Activated T-cell treated with anti-CD3 and anti-CD28 coated beads, Interleukin-2, amount 50 U/mL, for 4 hours (primary cell): Measurements from ENCODE around the gene DNM3. TPM values are rescaled to one million over a fixed set of nuclear protein-coding genes. Genes with fewer than 3 reads are reported as not detected.

Source experiments
- ATAC-seq, 2 donors: fragments of 200-7000 bp; cut with Tn5 transposase; one replicate each; pipeline ENCODE4 v1.10.0; 2021
- DNase-seq: peaks from one replicate; pipeline ENCODE4 v3.0.0-alpha.2; 2020
- H3K27me3 Mint-ChIP-seq: one replicate; pipeline ENCODE4 v1.8.0; 2021; ENCODE audit warnings: low read depth, mixed read lengths
- H3K36me3 Mint-ChIP-seq: one replicate; pipeline ENCODE4 v1.8.0; 2022; ENCODE audit warnings: mixed read lengths; ENCODE audit not compliant: insufficient read depth
- H3K4me1 Mint-ChIP-seq: one replicate; pipeline ENCODE4 v1.8.0; 2021; ENCODE audit warnings: low read depth, mixed read lengths
- H3K4me3 Mint-ChIP-seq: one replicate; pipeline ENCODE4 v1.8.0; 2021; ENCODE audit warnings: mild to moderate bottlenecking, moderate library complexity, mixed read lengths
- H3K9me3 Mint-ChIP-seq: one replicate; pipeline ENCODE4 v1.8.0; 2021; ENCODE audit warnings: mixed read lengths
- total RNA-seq, 3 donors: library from RNA; stranded (reverse); gene quantifications; one replicate each; pipeline ENCODE4 v1.2.1, GENCODE V29; 2021

The DNM3 gene
- total RNA-seq, 3 donors from 2014 or later = 0.35 to 0.58 (median 0.38) TPM

DNA sequence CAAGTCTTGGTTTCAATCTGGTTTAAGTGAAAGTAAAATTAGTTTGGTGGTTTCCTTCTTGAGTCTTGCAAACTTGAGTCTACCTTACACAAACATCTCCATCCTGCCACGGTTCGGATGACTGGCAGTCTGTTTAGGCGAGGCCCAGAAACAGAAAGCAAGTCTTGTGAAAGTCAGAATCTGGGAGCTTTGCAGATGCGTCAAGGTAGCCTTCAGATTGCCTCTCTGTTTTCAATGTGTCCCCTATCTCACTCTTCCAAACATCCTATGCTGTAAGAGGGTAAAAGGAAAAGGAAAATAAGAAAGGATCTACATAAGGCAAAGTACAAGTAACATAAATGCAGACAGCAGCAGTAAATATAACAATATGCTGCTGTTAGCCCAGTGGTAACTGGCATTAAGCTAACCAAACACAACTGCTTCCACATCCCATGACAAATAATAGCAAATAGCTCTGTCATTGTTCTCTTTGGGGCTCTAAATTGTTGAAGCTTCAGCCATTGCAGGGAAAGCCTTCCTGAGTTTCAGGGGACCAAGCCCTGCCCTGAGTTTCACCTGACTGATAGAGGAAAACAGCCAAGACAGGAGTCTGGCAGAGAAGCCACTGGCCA, 552.9 kb downstream of the DNM3 start:
- no peaks in the 10 kb centered on the region for H3K36me3 Mint-ChIP-seq
- DNase-seq = peak; percentile 56
- peak; percentile 96 for ATAC-seq
- H3K9me3 Mint-ChIP-seq = no peaks in the 10 kb centered on the region
- H3K27me3 Mint-ChIP-seq = no peaks in the 10 kb centered on the region
- peaks cover 74% of the 10 kb centered on the region for H3K4me1 Mint-ChIP-seq
- H3K4me3 Mint-ChIP-seq = peak overlapping the region; percentile 37

DNA sequence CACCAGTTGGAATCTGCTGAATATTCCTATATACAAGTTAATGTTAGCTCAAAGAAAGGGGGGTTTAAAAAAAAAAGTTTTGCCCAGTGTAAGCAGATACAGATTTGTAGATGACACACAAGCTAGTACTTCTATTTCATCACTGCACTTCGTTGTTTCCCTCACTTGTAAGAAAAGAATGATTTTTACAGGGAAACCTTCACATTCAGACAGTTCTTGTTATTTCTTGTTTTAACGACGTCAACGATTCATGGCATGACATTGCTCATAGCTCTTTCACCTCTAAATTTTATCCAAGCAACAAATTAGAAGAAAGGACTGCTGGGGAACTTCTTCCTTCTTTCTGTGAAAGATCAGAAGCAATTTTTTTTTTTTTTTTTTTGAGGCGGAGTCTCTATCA, 553.5 kb downstream of the DNM3 start:
- Mint-ChIP-seq H3K4me1 (peaks cover 80% of the 10 kb centered on the region), H3K27me3 (no peaks in the 10 kb centered on the region), H3K9me3 (no peaks in the 10 kb centered on the region), H3K4me3 (peak overlapping the region; percentile 37), H3K36me3 (no peaks in the 10 kb centered on the region)
- ATAC-seq (no peak), DNase-seq (no peak)

DNA sequence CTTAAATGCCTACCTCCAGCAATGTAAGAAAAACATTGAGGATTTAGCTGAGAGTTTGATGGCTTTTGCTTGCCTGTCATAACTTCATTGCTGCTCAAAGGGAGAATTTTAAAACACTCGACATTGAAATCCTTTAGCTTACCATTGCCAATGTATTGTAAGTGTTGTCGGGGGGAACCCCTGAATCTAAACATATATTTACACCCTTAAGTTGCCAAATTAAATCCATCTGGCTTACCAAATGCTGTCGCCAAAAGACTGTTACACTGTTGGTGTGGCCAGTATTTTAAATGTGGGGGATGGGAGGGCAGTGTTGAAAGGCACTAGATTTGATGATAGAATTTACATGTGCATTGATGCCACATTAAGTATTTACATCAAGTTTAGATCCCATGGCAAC, 554.3 kb downstream of the DNM3 start:
- DNase-seq (no peak), ATAC-seq (no peak)
- H3K27me3 Mint-ChIP-seq = no peaks in the 10 kb centered on the region
- peaks cover 83% of the 10 kb centered on the region for H3K4me1 Mint-ChIP-seq
- no peaks in the 10 kb centered on the region for H3K36me3 Mint-ChIP-seq
- no peaks in the 10 kb centered on the region for H3K9me3 Mint-ChIP-seq
- no peak overlapping the region for H3K4me3 Mint-ChIP-seq

GRCh38 chr1:172397221-172397620, 555.9 kb downstream of the DNM3 start:
- Mint-ChIP-seq H3K4me3 (no peak overlapping the region), H3K27me3 (no peaks in the 10 kb centered on the region), H3K9me3 (no peaks in the 10 kb centered on the region), H3K36me3 (no peaks in the 10 kb centered on the region), H3K4me1 (peaks cover 85% of the 10 kb centered on the region)
- DNase-seq (no peak), ATAC-seq (peak; percentile 47 to 51)

- DNase-seq = no peak
- H3K4me1 Mint-ChIP-seq = peaks cover 81% of the 10 kb centered on the region
- no peak overlapping the region for H3K4me3 Mint-ChIP-seq
- ATAC-seq = no peak
- H3K9me3 Mint-ChIP-seq = no peaks in the 10 kb centered on the region
- no peaks in the 10 kb centered on the region for H3K27me3 Mint-ChIP-seq
- H3K36me3 Mint-ChIP-seq = no peaks in the 10 kb centered on the region
These were observed 556.3 kb downstream of the DNM3 start for GRCh38 chr1:172397633-172398032.

DNA sequence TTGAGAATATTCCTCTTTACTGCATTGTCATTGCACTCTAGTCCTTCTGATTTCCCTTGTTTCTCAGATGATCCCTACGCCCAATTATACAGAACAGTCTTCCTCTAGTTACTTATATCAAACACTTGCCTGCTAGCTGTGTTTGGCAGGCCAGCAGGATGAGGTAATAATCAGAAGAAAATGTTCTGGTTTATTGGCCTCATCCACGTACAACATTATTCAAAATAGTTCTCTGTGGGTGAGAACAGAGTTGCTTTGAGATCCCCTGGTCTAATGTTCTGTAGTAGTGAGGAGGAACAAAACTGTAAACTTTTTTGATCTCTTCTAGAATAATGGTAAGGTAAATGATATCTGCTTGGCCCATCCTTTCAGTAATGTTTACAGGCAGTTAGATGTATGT, 556.9 kb downstream of the DNM3 start:
- Mint-ChIP-seq H3K4me3 (no peak overlapping the region), H3K27me3 (no peaks in the 10 kb centered on the region)

GRCh38 chr1:172398970-172399755, 557.9 kb downstream of the DNM3 start:
- Mint-ChIP-seq H3K4me1 (peaks cover 73% of the 10 kb centered on the region), H3K9me3 (no peaks in the 10 kb centered on the region), H3K36me3 (no peaks in the 10 kb centered on the region), H3K27me3 (no peaks in the 10 kb centered on the region), H3K4me3 (peak overlapping the region; percentile 2)
- peak; percentile 33 to 46 for ATAC-seq
- DNase-seq = peak; percentile 24

More for the DNA sequence above, 556.9 kb downstream of the DNM3 start:
- Mint-ChIP-seq H3K4me1 (peaks cover 78% of the 10 kb centered on the region), H3K36me3 (no peaks in the 10 kb centered on the region), H3K9me3 (no peaks in the 10 kb centered on the region)
- ATAC-seq (no peak), DNase-seq (no peak)

DNA sequence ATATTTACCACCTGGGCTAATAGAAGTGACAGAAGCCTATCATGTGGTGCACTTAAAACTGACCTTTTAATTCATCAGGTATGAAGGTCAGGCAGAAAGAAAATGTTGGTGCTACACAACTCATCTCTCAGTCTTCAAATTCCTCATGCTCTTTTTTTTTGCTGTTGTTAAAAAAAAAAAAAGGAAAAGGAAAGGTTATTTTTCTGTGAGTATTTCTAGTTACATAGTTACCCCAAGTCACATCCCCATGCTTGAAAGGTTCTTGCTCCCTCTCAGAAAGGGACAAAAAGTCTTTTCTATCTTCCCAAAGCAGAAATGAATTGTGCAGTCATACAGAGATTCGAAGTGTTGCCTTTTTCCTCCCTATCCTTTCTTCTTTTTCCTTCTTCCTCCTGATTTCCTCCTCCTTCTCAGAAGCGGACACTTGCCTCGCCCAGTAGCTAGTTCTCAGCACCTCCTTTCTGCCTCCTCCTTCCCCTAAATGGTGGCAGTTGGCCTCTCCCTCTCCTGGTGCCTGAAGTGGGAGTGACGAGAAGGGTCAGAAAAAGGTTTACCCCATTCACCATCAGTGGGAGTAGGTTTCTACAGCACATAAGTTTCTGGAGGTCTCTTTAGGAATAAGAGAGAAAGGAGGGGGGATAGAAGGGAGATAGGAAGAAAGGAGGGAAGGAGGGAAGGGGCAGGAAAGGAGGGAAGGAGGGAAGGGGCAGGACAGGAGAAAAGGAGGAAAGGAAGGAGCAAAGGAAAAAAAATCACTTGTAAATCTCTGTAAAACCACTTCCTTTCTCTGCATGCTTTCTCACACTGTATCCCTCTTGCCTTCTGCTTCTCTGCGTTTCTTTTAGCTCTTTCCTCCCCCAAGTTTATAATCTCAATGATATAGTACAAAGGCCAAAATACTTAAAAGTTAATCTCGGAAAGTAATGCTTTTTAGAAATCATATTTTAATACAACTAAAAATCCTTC, 558.7 kb downstream of the DNM3 start:
- DNase-seq (no peak), ATAC-seq (no peak)
- no peaks in the 10 kb centered on the region for H3K27me3 Mint-ChIP-seq
- peak overlapping the region; percentile 2 for H3K4me3 Mint-ChIP-seq
- no peaks in the 10 kb centered on the region for H3K9me3 Mint-ChIP-seq
- H3K36me3 Mint-ChIP-seq = no peaks in the 10 kb centered on the region
- peaks cover 64% of the 10 kb centered on the region for H3K4me1 Mint-ChIP-seq

- Mint-ChIP-seq H3K36me3 (no peaks in the 10 kb centered on the region), H3K9me3 (no peaks in the 10 kb centered on the region), H3K27me3 (no peaks in the 10 kb centered on the region), H3K4me1 (peaks cover 58% of the 10 kb centered on the region), H3K4me3 (no peak overlapping the region)
- ATAC-seq (no peak), DNase-seq (no peak)
These were observed 559.4 kb downstream of the DNM3 start for GRCh38 chr1:172400722-172401105.

- Mint-ChIP-seq H3K36me3 (no peaks in the 10 kb centered on the region), H3K9me3 (no peaks in the 10 kb centered on the region), H3K27me3 (no peaks in the 10 kb centered on the region), H3K4me1 (peaks cover 55% of the 10 kb centered on the region), H3K4me3 (no peak overlapping the region)
- no peak for ATAC-seq
- DNase-seq = no peak
These were observed 560.2 kb downstream of the DNM3 start for GRCh38 chr1:172401477-172401876.

GRCh38 chr1:172401892-172402291, 560.6 kb downstream of the DNM3 start:
- H3K4me3 Mint-ChIP-seq = no peak overlapping the region
- H3K27me3 Mint-ChIP-seq = no peaks in the 10 kb centered on the region
- peaks cover 55% of the 10 kb centered on the region for H3K4me1 Mint-ChIP-seq
- DNase-seq (no peak), ATAC-seq (no peak)
- H3K36me3 Mint-ChIP-seq = no peaks in the 10 kb centered on the region
- H3K9me3 Mint-ChIP-seq = no peaks in the 10 kb centered on the region

GRCh38 chr1:172402878-172403569, 561.7 kb downstream of the DNM3 start:
- Mint-ChIP-seq H3K4me3 (no peak overlapping the region), H3K4me1 (peaks cover 44% of the 10 kb centered on the region), H3K36me3 (no peaks in the 10 kb centered on the region), H3K27me3 (no peaks in the 10 kb centered on the region), H3K9me3 (no peaks in the 10 kb centered on the region)
- ATAC-seq (no peak), DNase-seq (no peak)

GRCh38 chr1:172404121-172404520, 562.8 kb downstream of the DNM3 start:
- Mint-ChIP-seq H3K4me1 (peaks cover 33% of the 10 kb centered on the region), H3K9me3 (no peaks in the 10 kb centered on the region), H3K4me3 (no peak overlapping the region), H3K36me3 (no peaks in the 10 kb centered on the region), H3K27me3 (no peaks in the 10 kb centered on the region)
- ATAC-seq = no peak
- DNase-seq = no peak

- H3K4me1 Mint-ChIP-seq = peaks cover 15% of the 10 kb centered on the region
- no peak overlapping the region for H3K4me3 Mint-ChIP-seq
- H3K27me3 Mint-ChIP-seq = no peaks in the 10 kb centered on the region
- DNase-seq = no peak
- H3K36me3 Mint-ChIP-seq = no peaks in the 10 kb centered on the region
- no peaks in the 10 kb centered on the region for H3K9me3 Mint-ChIP-seq
- peak; percentile 75 to 81 for ATAC-seq
These were observed 564.6 kb downstream of the DNM3 start for GRCh38 chr1:172405912-172406311.
